Peyer's patch (tissue), 4 donors: Measurements from ENCODE around the gene EYS.

Experiments
- CTCF ChIP-seq, 6 experiments: fragments of 450-650 bp in 4 of 6; fragments of 200-600 bp in 2 of 6; sonication (generic) in 1 of 6; IDR thresholded peaks; one replicate each; pipeline ENCODE4 v1.5.1; 2017 to 2019; ENCODE audit warnings: antibody characterized with exemption in 6 of 6, mild to moderate bottlenecking in 3 of 6, moderate library complexity in 1 of 6
- POLR2A ChIP-seq, 2 donors: fragments of 450-650 bp; IDR thresholded peaks; one replicate each; pipeline ENCODE4 v1.5.1; 2017; ENCODE audit warnings: antibody characterized with exemption in 2 of 2, mild to moderate bottlenecking in 2 of 2, moderate library complexity in 2 of 2

DNA sequence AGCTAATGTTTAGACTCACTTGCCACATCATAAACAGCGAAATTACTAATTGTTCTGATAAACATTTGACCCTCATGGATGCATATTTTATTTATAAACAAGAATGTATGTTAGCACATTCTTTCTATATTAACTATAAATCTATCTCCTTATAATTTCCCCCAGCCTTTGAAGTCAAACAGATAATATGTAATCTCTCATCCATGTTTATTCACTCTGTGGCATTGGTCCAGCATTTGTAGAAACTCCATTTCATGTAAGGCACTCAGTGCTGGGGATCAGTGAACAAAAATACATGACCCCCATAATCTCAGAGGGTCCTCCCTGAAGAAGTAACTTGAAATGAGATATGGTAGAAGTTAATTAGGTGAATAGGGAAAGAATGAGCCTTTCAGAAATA, 856.9 kb downstream of the EYS start:
- TF ChIP-seq CTCF (IDR thresholded peaks at IDR 0.05) (no peak), POLR2A (IDR thresholded peaks at IDR 0.05) (no peak)
